ENCODE data around the gene DOK7. TPM values are rescaled to one million over a fixed set of nuclear protein-coding genes. Genes with fewer than 3 reads are reported as not detected.

Gene DOK7
- total RNA-seq, 1 experiment from 2014 or later: 0.26 TPM

DNA sequence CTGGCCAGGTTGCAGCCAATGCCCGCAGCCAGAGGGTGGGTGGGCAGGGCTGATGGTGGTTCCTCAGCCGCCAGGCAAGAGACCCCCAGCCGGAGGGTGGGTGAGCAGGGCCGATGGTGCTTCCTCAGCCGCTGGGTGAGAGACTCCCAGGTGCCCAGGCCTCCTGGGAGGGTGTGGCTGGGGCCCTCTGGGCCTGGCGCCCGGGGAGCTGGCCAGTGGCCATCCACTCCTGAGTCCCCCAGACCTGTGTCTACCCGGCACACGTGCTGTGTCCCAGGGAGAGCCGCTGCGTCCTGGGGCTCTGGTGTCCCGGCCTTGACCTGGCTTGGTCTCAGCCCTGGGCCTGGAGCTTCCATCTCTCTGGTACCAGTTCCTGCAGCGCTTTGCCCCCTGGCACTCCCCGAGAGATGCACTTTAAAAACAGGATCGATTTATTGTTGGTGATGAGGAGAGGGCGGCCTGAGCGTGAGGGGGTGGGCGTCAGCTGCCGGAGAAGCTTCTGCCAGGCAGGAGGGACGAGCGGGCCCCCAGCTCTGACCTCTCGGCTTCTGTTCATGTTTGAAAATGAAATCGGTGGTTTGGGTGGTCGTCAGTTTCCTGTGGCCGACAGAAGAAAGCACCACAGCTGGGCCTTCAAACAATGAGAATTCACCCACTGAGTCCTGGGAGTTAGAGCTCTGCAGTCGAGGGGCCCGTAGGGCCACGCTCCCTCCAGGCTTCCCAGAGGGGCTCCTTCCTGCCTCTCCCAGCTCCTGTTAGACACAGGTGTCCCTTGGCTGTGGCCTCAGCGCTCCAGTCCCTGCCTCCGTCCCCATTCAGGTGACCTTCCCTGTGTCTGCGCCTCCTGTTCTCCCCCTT, 6.5 kb downstream of the DOK7 start:
- H3K9me3 Mint-ChIP-seq: no peaks in the 10 kb centered on the region
- no peak for DNase-seq
- H2BK5ac ChIP-seq (ENCODE audit: insufficient read length, low read length): no peak overlapping the region
- no peak overlapping the region for H3K4ac ChIP-seq (ENCODE audit: low read depth, low read length)
- no peaks in the 10 kb centered on the region for H3K36me3 Mint-ChIP-seq (ENCODE audit: insufficient read depth in 1 of 3, low read depth in 3 of 3)
- no peaks in the 10 kb centered on the region for H3K23me2 ChIP-seq (ENCODE audit: insufficient read length, low read depth, low read length, poor library complexity, severe bottlenecking)
- H4K20me1 ChIP-seq (ENCODE audit: control insufficient read depth, insufficient read depth, insufficient read length): no peaks in the 10 kb centered on the region
- H2BK15ac ChIP-seq (ENCODE audit: low read depth, low read length): no peak overlapping the region
- H4K8ac ChIP-seq (replicated peaks; ENCODE audit: insufficient read length, low read depth, low read length): no peak overlapping the region
- no peak overlapping the region for H2AFZ ChIP-seq (ENCODE audit: low read length)
- no peak overlapping the region for H3K18ac ChIP-seq (ENCODE audit: insufficient read length, low read depth, low read length)
- no peaks in the 10 kb centered on the region for H3K79me2 ChIP-seq (ENCODE audit: insufficient read depth, low read length)
- H2BK12ac ChIP-seq (ENCODE audit: insufficient read length, low read depth, low read length): no peak overlapping the region
- peaks cover 4 to 6% of the 10 kb centered on the region in 2 experiments; a peak in 1 of 4 replicates for H3K4me1 Mint-ChIP-seq
- H2BK120ac ChIP-seq (ENCODE audit: low read depth, low read length, poor library complexity, severe bottlenecking): no peak overlapping the region
- no peak overlapping the region for H2BK20ac ChIP-seq (ENCODE audit: low read depth, low read length, poor library complexity, severe bottlenecking)
- H3K4me2 ChIP-seq (ENCODE audit: insufficient read depth, insufficient read length, low read length): no peak overlapping the region
- no peaks in the 10 kb centered on the region for H3K79me1 ChIP-seq (ENCODE audit: insufficient read depth, low read depth, low read length, poor library complexity, severe bottlenecking)
- H3K14ac ChIP-seq (ENCODE audit: insufficient read depth, low read length): peak overlapping the region; percentile 26; the same call in 1 of the 2 replicates
- H3K4me1 ChIP-seq (ENCODE audit: insufficient read depth, low read length): no peaks in the 10 kb centered on the region
- no peak overlapping the region for H3T11ph ChIP-seq (ENCODE audit: low read length)
- no peak overlapping the region for H3K27ac ChIP-seq (ENCODE audit: insufficient read length, low read depth, low read length)
- H2AK5ac ChIP-seq (ENCODE audit: insufficient read length, low read length): no peak overlapping the region
- no CpG with 5 or more reads among the region's 31 CpGs for whole genome bisulfite sequencing (ENCODE audit: extremely low coverage, insufficient read length, low lambda C conversion rate)
- H3K27me3 ChIP-seq (ENCODE audit: insufficient read depth, low read length): peaks cover 6% of the 10 kb centered on the region; the same call in 1 of the 2 replicates
- H3K9me3 ChIP-seq (ENCODE audit: control insufficient read depth, low read depth, low read length): no peaks in the 10 kb centered on the region
- no peak overlapping the region for H3K23ac ChIP-seq (ENCODE audit: insufficient read length, low read depth, low read length)
- TF ChIP-seq, protein P1, sequence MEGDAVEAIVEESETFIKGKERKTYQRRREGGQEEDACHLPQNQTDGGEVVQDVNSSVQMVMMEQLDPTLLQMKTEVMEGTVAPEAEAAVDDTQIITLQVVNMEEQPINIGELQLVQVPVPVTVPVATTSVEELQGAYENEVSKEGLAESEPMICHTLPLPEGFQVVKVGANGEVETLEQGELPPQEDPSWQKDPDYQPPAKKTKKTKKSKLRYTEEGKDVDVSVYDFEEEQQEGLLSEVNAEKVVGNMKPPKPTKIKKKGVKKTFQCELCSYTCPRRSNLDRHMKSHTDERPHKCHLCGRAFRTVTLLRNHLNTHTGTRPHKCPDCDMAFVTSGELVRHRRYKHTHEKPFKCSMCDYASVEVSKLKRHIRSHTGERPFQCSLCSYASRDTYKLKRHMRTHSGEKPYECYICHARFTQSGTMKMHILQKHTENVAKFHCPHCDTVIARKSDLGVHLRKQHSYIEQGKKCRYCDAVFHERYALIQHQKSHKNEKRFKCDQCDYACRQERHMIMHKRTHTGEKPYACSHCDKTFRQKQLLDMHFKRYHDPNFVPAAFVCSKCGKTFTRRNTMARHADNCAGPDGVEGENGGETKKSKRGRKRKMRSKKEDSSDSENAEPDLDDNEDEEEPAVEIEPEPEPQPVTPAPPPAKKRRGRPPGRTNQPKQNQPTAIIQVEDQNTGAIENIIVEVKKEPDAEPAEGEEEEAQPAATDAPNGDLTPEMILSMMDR (conservative IDR thresholded peaks at IDR 0.05): no peak
- H3K27ac Mint-ChIP-seq: no peak overlapping the region
- peaks cover 66% of the 10 kb centered on the region for H3K27me3 Mint-ChIP-seq (ENCODE audit: low read depth)
- no peak overlapping the region for H3K56ac ChIP-seq (ENCODE audit: insufficient read length, low read depth, low read length)
- H4K5ac ChIP-seq (ENCODE audit: insufficient read length, low read depth, low read length): no peak overlapping the region
- H3K9ac ChIP-seq (ENCODE audit: extremely low read depth, insufficient read length, low read length): no peak overlapping the region
- no peak overlapping the region for H3K4me3 Mint-ChIP-seq
- no peak overlapping the region for H4K91ac ChIP-seq (ENCODE audit: insufficient read length, low read depth, low read length)

Data from H9 (cell line).